Keratinocyte (primary cell): Measurements from ENCODE around the gene CMTM7.

Experiments
- CTCF ChIP-seq, 3 experiments: IDR thresholded peaks in 1 of 3; conservative IDR thresholded peaks in 1 of 3; optimal IDR thresholded peaks in 1 of 3; 2 replicates in 2 of 3; 3 replicates in 1 of 3; pipeline versions ENCODE3 to v1.5.1; 2011; ENCODE audit warnings: low read length in 3 of 3, mild to moderate bottlenecking in 3 of 3, moderate library complexity in 2 of 3, control low read depth in 1 of 3, inconsistent platforms in 1 of 3; ENCODE audit not compliant: insufficient read depth in 2 of 3; ENCODE audit errors: extremely low read depth in 1 of 3
- EZH2 ChIP-seq: IDR thresholded peaks from one replicate; pipeline ENCODE4 v1.6.1; 2012; ENCODE audit warnings: inconsistent platforms, mild to moderate bottlenecking, low read length, moderate library complexity

- TF ChIP-seq CTCF (optimal IDR thresholded peaks at IDR 0.05 in 1 of 3, IDR thresholded peaks at IDR 0.05 in 1 of 3, conservative IDR thresholded peaks at IDR 0.05 in 1 of 3; ENCODE audit: extremely low read depth in 1 of 3, insufficient read depth in 2 of 3, low read length in 3 of 3) (no peak), EZH2 (no peak)
Observed at GRCh38 chr3:32376115-32376514, 15.5 kb upstream of the CMTM7 start.
